ENCODE data around the gene HOXB7. TPM values are rescaled to one million over a fixed set of nuclear protein-coding genes. Genes with fewer than 3 reads are reported as not detected.

The HOXB7 gene
- total RNA-seq, 2 experiments from 2014 or later, result 9.2 to 16.3 TPM

DNA sequence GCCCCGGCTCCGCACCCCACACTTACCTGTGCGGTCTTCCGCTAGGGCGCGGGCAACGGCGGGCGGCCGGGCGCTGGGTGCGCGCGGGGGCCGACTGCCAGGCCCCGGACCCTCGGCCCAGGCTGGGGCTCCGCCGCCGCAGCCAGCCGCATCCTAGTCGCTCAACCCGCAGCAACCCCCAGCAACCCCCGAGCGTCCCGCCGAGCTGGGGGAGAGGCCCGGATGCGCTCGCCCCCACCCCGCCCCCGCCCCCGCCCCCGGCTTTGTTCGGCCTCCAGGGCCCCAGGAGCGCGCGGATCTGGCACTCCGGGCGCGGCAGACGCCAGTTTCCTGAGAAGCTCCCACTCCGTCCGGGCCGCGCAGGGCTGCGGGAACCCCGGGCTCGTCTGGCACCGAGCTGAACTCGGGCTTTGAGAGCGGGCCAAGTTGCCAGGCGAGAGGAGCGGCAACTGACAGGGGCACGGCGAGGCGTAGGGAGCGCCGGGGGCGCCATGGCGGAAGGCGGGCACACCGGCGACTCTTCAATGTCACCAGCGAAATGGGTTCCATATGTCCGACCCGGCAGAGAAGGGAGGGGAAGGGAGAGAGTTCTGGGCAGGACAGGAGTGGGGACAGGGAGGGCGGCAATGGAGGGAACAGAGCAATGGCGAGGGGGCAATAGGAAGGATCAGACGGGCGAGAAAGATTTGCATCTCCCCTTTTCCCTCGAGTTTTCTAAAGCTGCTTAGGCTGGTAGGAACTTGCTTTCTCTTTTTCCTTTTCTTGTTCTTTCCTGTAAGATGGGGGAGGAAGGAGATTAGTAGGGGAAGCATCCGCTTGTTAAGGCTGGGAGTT lies 46.4 kb downstream of the HOXB7 start:
- intact Hi-C loops (cut with micrococcal nuclease; ENCODE audit: unreplicated experiment), result no loop called here
- no peaks in the 10 kb centered on the region for H3K36me3 ChIP-seq (ENCODE audit: insufficient read depth, low read length)
- POLR2A ChIA-PET, result no interaction called here
- H3K4me3 ChIP-seq (ENCODE audit: low read depth, low read length, poor library complexity, severe bottlenecking), result no peak overlapping the region
- H3K27ac ChIP-seq (ENCODE audit: low read depth, low read length, poor library complexity, severe bottlenecking), result no peak overlapping the region
- no peaks in the 10 kb centered on the region for H3K9me2 ChIP-seq (ENCODE audit: insufficient read depth, low read length)
- CTCF ChIA-PET (ENCODE audit: unreplicated experiment), result no interaction called here
- no peaks in the 10 kb centered on the region for H3K4me1 ChIP-seq (ENCODE audit: insufficient read depth, low read length, poor library complexity, severe bottlenecking)
- BruUV-seq (replicated peaks), result no TSS peak
- H2AFZ ChIP-seq (ENCODE audit: low read length), result no peak overlapping the region
- H3K79me2 ChIP-seq (ENCODE audit: insufficient read depth, low read depth, low read length), result no peaks in the 10 kb centered on the region
- TF ChIP-seq, protein P1, sequence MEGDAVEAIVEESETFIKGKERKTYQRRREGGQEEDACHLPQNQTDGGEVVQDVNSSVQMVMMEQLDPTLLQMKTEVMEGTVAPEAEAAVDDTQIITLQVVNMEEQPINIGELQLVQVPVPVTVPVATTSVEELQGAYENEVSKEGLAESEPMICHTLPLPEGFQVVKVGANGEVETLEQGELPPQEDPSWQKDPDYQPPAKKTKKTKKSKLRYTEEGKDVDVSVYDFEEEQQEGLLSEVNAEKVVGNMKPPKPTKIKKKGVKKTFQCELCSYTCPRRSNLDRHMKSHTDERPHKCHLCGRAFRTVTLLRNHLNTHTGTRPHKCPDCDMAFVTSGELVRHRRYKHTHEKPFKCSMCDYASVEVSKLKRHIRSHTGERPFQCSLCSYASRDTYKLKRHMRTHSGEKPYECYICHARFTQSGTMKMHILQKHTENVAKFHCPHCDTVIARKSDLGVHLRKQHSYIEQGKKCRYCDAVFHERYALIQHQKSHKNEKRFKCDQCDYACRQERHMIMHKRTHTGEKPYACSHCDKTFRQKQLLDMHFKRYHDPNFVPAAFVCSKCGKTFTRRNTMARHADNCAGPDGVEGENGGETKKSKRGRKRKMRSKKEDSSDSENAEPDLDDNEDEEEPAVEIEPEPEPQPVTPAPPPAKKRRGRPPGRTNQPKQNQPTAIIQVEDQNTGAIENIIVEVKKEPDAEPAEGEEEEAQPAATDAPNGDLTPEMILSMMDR (conservative IDR thresholded peaks at IDR 0.05; ENCODE audit: low read length), result no peak
- TF ChIP-seq EZH2phosphoT487 (IDR thresholded peaks at IDR 0.05; ENCODE audit: borderline replicate concordance, low read depth, low read length), result no peak
- no peaks in the 10 kb centered on the region for H4K20me1 ChIP-seq (ENCODE audit: insufficient read depth, low read length)
- no peak overlapping the region for H3K4me2 ChIP-seq (ENCODE audit: low read length)
- no peaks in the 10 kb centered on the region for H3K9me3 ChIP-seq (ENCODE audit: low read length)
- no peak for DNase-seq (ENCODE audit: low spot score)

DNA sequence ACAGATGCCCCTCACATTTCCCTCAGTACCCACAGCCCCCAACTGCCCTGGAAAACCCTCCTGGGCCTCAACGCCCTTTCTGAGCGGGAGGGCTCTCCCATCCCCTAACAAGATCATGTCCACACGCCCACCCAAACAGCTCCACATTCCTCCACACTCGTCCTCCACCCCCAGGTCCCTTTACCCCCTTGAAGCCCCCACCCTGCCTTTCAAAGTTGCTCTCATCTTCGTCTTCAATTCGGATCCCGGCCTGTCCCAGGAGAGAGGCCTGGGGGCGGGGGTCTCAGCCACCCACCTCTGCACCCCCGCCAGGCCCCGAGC lies 47.0 kb downstream of the HOXB7 start:
- H3K27ac ChIP-seq (ENCODE audit: low read depth, low read length, poor library complexity, severe bottlenecking), result no peak overlapping the region
- no peaks in the 10 kb centered on the region for H3K9me3 ChIP-seq (ENCODE audit: low read length)
- no peak overlapping the region for H2AFZ ChIP-seq (ENCODE audit: low read length)

DNA sequence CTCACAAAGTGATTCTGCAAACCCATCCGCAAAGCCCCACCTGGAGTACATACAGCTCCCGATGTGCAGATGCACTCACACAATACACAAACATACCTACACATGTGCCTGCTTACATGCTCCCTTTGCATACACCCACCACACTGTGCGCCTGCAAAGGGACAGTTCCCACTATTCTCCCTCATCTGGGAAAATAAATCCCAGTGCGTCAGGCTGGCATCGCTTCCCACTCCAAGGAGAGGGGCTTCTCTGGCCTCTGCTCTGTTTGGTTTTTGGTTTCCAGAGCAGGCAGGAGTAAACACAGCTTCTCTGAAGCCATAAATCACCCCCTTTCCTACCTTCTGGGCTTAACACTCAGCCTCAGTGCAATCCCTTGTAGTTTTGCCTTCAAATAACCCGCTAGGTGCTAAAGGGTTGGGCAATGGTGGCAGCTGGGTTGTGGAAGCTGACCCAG lies 47.4 kb downstream of the HOXB7 start:
- Histone ChIP-seq H3K4me3 (ENCODE audit: low read depth, low read length, poor library complexity, severe bottlenecking) (no peak overlapping the region), H3K79me2 (ENCODE audit: insufficient read depth, low read depth, low read length) (no peaks in the 10 kb centered on the region), H4K20me1 (ENCODE audit: insufficient read depth, low read length) (no peaks in the 10 kb centered on the region), H3K9me2 (ENCODE audit: insufficient read depth, low read length) (no peaks in the 10 kb centered on the region), H3K4me2 (ENCODE audit: low read length) (no peak overlapping the region), H3K9me3 (ENCODE audit: low read length) (no peaks in the 10 kb centered on the region), H3K36me3 (ENCODE audit: insufficient read depth, low read length) (no peaks in the 10 kb centered on the region), H2AFZ (ENCODE audit: low read length) (no peak overlapping the region), H3K27ac (ENCODE audit: low read depth, low read length, poor library complexity, severe bottlenecking) (no peak overlapping the region), H3K4me1 (ENCODE audit: insufficient read depth, low read length, poor library complexity, severe bottlenecking) (no peaks in the 10 kb centered on the region)
- no TSS peak for BruUV-seq (replicated peaks)
- TF ChIP-seq, protein P1 (conservative IDR thresholded peaks at IDR 0.05; ENCODE audit: low read length), result no peak
- no peak for TF ChIP-seq EZH2phosphoT487 (IDR thresholded peaks at IDR 0.05; ENCODE audit: borderline replicate concordance, low read depth, low read length)
- intact Hi-C loops (cut with micrococcal nuclease; ENCODE audit: unreplicated experiment), result no loop called here
- DNase-seq (ENCODE audit: low spot score), result no peak
- POLR2A ChIA-PET, result no interaction called here
- CTCF ChIA-PET (ENCODE audit: unreplicated experiment), result no interaction called here

More for the DNA sequence above, 47.0 kb downstream of the HOXB7 start:
- H4K20me1 ChIP-seq (ENCODE audit: insufficient read depth, low read length), result no peaks in the 10 kb centered on the region
- no peaks in the 10 kb centered on the region for H3K9me2 ChIP-seq (ENCODE audit: insufficient read depth, low read length)
- no peak overlapping the region for H3K4me2 ChIP-seq (ENCODE audit: low read length)
- H3K4me1 ChIP-seq (ENCODE audit: insufficient read depth, low read length, poor library complexity, severe bottlenecking), result no peaks in the 10 kb centered on the region
- ChIA-PET POLR2A (no interaction called here), CTCF (ENCODE audit: unreplicated experiment) (no interaction called here)
- H3K4me3 ChIP-seq (ENCODE audit: low read depth, low read length, poor library complexity, severe bottlenecking), result no peak overlapping the region
- intact Hi-C loops (cut with micrococcal nuclease; ENCODE audit: unreplicated experiment), result no loop called here
- no peak for DNase-seq (ENCODE audit: low spot score)
- H3K79me2 ChIP-seq (ENCODE audit: insufficient read depth, low read depth, low read length), result no peaks in the 10 kb centered on the region
- no TSS peak for BruUV-seq (replicated peaks)
- TF ChIP-seq EZH2phosphoT487 (IDR thresholded peaks at IDR 0.05; ENCODE audit: borderline replicate concordance, low read depth, low read length), result no peak
- TF ChIP-seq, protein P1 (conservative IDR thresholded peaks at IDR 0.05; ENCODE audit: low read length), result no peak
- H3K36me3 ChIP-seq (ENCODE audit: insufficient read depth, low read length), result no peaks in the 10 kb centered on the region

Measured in OCI-LY7 (cell line).